Mononuclear cell (primary cell): ENCODE results near the gene WASHC4. TPM values are rescaled to one million over a fixed set of nuclear protein-coding genes. Genes with fewer than 3 reads are reported as not detected.

Experiments
- H3K27me3 ChIP-seq: 2 replicates; pipeline ENCODE4 v1.6.0; 2011; ENCODE audit warnings: low read length, control low read depth; ENCODE audit not compliant: insufficient read depth
- H3K4me1 ChIP-seq: 2 replicates; pipeline ENCODE4 v1.5.1; 2011; ENCODE audit warnings: mild to moderate bottlenecking, low read length, control low read depth; ENCODE audit not compliant: insufficient read depth
- H3K4me3 ChIP-seq: 2 replicates; pipeline ENCODE4 v1.5.1; 2011; ENCODE audit warnings: mild to moderate bottlenecking, low read length, moderate library complexity
- H3K9me3 ChIP-seq: 2 replicates; pipeline ENCODE4 v1.5.1; 2011; ENCODE audit warnings: low read depth, mild to moderate bottlenecking, control low read depth, low read length
- total RNA-seq: library from RNA; depleted of rRNA; stranded (reverse); fragments of >200 nt; gene quantifications from one replicate; pipeline ENCODE4 v1.2.3, GENCODE V29; 2012

The WASHC4 gene
- total RNA-seq, 1 donor, result 71.0 TPM

DNA sequence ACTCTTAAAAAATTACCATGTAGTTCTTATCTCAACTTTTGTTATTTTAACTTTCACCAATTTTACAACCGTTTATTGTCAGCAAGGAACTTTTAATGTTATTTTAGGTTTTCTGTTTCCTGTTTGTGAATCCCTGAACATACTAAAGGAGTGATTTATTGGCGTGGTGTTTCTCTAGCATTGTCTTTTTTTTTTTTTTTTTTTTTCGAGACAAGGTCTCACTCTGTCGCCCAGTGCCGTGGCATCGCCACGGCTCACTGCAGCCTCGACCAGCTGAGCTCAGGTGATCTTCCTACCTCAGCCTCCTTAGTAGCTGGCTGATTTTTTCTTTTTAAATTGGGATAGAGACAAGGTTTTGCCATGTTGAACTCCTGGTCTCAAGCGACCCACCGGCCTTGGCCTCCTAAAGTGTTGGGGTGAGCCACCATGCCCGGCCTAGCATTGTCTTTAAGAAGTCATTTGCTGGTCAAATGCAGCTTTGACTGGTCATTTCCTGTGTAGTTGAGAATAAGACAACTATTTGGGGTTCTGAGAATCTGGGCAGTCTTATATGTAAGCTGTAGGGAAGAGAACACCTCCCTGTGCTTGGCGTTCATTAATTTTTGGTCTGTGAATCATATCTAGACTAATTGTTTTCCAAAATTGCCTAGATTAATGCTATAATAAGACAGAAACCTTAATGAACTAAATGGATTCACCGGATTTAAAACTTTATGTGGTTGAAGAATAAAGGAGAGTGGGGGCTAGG lies 2.1 kb downstream of the WASHC4 start:
- Histone ChIP-seq H3K9me3 (no peaks in the 10 kb centered on the region), H3K4me3 (peak overlapping the region; percentile 84), H3K4me1 (peaks cover 18% of the 10 kb centered on the region), H3K27me3 (peaks cover 19% of the 10 kb centered on the region)

DNA sequence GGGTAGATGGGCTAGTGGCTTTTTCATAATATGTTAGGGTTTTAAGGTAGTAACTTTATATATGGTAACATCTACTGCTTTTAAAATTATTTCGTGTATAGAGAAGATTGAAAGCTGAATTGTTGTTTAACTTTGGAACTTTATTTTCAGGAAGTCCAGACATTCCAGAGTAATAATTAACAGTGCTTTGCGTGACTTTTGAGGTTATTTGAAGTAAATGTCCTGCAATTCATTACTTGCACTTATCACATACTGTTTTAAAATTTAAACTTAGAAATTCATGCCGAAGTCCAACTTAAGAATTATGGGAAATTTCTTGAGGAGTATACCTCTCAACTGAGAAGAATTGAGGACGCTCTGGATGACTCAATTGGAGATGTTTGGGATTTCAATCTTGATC lies 3.3 kb downstream of the WASHC4 start:
- H3K4me3 ChIP-seq, result no peak overlapping the region

DNA sequence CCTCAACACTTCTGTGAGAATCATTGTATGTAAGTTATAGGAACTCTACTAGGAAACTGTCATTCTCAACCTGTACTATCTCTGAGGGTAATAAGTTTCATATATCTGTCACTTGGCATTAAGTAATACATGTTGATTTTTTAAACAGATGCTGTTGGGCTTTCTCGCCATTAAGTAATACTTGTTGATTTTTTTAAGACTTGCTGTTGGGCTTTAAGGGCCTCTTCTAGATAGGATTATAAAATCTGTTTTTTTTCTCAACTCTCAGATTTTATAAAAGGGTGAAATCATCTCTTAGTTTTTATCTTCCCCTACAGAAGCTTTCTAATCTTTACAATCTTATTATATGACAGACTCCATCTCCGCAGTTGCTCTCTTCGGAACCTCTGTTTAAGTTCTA lies 5.6 kb downstream of the WASHC4 start:
- H3K4me3 ChIP-seq, result no peak overlapping the region
- H3K9me3 ChIP-seq, result no peaks in the 10 kb centered on the region
- H3K27me3 ChIP-seq, result no peaks in the 10 kb centered on the region
- H3K4me1 ChIP-seq, result peaks cover 18% of the 10 kb centered on the region

More for the DNA sequence above, 3.3 kb downstream of the WASHC4 start:
- H3K9me3 ChIP-seq, result no peaks in the 10 kb centered on the region
- peaks cover 18% of the 10 kb centered on the region for H3K4me1 ChIP-seq
- H3K27me3 ChIP-seq, result peaks cover 8% of the 10 kb centered on the region

DNA sequence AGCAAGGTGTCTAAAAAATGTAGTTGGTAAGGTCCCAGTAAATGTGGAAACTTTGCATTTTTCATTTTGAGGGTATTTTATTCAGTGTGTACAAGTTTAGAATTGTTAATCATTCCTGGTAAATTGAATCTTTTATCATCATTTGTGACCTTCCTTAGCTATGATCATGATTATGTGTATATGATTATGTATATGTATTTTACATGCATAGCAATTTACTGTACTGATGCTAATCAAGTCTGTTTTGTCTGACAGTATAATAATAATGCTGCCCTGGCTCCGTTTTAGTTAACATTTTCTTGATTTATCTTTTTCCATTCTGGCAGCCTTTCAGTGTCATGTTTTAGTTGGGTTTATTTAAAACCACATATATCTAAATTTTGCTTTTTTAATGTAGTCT lies 9.4 kb downstream of the WASHC4 start:
- Histone ChIP-seq H3K9me3 (no peaks in the 10 kb centered on the region), H3K4me3 (no peak overlapping the region), H3K27me3 (no peaks in the 10 kb centered on the region), H3K4me1 (no peaks in the 10 kb centered on the region)

DNA sequence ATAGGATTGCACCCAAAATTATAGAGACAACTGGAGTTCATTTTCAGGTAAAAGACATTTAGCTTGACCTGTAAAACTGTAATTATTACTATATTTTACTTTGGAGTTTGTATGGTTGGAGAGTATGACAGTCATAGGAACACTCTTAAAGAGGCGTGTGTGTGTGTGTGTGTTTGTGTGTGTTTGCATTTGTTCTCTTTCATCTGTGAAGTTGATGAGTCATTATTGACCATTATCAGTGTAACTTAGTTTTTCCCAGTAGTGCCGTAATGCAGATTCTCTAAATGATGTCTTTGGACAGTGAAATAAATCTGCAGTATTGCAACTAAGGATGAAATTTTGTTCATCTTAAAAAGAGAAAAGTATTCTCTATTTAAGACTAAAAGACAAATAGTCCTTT lies 13.0 kb downstream of the WASHC4 start:
- Histone ChIP-seq H3K9me3 (no peaks in the 10 kb centered on the region), H3K27me3 (no peaks in the 10 kb centered on the region), H3K4me3 (no peak overlapping the region), H3K4me1 (no peaks in the 10 kb centered on the region)

DNA sequence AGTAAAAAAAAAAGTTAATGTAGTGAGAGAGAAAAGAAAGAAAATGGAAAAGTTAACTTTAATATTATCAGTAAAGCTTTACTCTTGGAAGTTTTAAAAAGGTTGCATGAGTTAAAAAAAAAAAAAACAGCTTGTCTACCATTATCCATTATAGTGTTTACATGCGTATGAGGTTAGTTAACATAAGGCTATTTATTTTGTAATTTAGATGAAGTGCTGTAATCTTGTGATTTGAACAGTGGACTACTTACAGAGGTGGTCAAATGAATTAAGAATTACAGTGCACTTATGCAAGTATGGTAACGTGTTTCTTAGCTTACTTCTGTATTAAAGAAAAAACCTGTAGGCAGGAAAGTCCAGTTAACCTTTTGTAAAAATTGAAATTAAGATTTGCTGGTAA lies 30.7 kb downstream of the WASHC4 start:
- H3K9me3 ChIP-seq, result no peaks in the 10 kb centered on the region
- no peak overlapping the region for H3K4me3 ChIP-seq
- H3K4me1 ChIP-seq, result no peaks in the 10 kb centered on the region
- H3K27me3 ChIP-seq, result no peaks in the 10 kb centered on the region

DNA sequence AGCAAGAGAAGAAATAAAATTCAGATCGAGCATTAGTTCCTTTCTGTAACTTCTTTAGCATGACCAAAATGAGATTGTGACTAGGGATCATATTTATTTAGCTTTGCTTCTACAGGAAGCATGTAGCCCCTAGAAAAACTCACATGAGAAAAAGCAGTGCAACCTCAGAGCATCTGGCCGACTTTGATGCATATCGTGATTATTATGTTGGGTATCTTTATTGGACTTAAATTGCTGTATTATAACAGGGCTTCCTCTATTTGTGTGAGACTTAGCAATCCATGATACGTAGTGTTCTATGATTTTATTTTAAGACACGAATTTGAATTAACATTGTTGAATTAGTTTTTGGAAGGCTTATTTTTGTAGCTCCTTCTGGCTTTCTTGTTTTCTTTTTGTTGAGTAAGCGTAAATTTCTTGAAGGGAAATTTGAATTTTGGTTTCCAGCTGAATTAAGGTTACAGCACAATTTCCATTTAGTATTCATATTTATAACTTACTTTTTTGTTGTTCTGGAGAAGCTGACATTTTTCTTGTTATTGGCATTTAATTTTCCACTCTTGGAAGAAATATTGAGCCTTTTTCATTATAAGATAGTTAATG lies 33.9 kb downstream of the WASHC4 start:
- H3K9me3 ChIP-seq, result no peaks in the 10 kb centered on the region
- no peaks in the 10 kb centered on the region for H3K27me3 ChIP-seq
- no peak overlapping the region for H3K4me3 ChIP-seq
- H3K4me1 ChIP-seq, result no peaks in the 10 kb centered on the region

DNA sequence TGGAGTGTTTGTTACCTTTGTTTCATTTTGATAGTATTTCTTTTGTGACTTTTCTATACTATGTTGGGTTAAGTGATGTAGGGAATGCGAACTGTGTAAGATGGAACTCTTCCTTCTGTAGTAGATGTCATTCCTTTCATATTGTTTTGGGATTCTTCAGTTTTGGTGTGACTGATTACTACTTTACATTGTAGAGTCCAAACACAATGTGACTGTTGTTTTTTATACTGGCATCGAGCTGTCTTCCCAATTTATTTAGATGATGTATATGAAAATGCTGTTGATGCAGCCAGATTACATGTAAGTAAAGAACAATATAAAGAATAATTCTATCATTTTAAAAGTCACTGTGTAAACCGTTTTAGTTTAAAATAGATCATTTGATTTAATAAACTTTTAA lies 34.7 kb downstream of the WASHC4 start:
- Histone ChIP-seq H3K9me3 (no peaks in the 10 kb centered on the region), H3K4me3 (no peak overlapping the region)

DNA sequence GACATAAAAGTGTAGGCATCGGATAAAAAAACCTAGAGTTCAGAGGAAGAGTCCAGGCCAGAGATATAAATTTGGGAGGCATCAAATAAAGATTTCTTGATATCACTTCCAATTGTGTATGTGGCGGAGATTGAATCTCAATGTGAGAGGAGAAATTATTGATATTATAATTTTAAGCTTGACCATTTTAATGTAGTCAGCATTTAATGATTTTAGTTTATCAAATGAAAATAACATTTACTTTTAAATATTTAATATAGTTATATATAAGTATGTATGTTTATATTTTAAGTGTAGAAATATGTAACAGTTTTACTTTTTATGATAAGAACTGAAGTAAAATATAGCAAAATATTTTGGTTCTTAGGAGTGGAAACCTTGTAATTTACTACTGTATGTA lies 48.7 kb downstream of the WASHC4 start:
- Histone ChIP-seq H3K4me1 (no peaks in the 10 kb centered on the region), H3K27me3 (no peaks in the 10 kb centered on the region), H3K9me3 (no peaks in the 10 kb centered on the region), H3K4me3 (no peak overlapping the region)

More for the DNA sequence above, 34.7 kb downstream of the WASHC4 start:
- H3K27me3 ChIP-seq, result no peaks in the 10 kb centered on the region
- no peaks in the 10 kb centered on the region for H3K4me1 ChIP-seq

DNA sequence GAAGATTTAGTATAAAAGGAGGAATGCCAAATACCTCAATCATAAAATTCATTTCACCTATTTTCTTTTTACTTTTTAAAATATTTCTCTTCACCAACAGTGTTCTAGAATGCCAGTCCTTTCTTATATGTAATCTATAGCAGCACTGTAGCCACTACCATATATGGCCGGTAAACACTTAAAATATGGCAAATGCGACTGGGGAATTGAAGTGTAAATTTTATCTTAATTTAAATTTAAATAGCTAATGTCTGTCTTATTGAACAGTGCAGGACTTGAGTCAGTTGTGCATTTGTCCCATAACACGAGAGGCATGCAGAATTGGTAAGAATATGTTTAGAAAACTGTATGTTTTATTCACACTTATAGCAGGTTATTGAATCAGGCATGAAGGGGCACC lies 50.1 kb downstream of the WASHC4 start:
- Histone ChIP-seq H3K4me1 (no peaks in the 10 kb centered on the region), H3K9me3 (no peaks in the 10 kb centered on the region), H3K27me3 (no peaks in the 10 kb centered on the region), H3K4me3 (no peak overlapping the region)

DNA sequence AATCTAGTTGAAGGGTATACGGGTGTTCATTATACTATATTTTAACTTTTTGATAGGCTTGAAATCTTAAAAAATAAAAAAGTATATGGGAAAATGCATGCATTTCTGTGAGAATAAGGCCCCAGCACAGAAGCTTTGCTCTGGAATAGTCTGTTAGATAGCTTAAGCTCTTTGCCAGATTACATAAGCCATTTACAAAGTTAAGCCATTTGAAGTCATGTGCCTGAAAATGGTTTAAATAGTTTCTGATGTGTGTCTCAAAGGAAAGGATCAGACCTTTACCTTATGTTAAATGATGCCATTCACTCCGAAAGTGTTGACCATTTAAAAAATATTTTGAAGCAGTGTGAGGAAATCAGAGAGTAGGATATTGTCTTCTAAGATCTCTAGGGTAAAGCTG lies 51.3 kb downstream of the WASHC4 start:
- Histone ChIP-seq H3K4me1 (no peaks in the 10 kb centered on the region), H3K4me3 (no peak overlapping the region), H3K9me3 (no peaks in the 10 kb centered on the region), H3K27me3 (no peaks in the 10 kb centered on the region)

DNA sequence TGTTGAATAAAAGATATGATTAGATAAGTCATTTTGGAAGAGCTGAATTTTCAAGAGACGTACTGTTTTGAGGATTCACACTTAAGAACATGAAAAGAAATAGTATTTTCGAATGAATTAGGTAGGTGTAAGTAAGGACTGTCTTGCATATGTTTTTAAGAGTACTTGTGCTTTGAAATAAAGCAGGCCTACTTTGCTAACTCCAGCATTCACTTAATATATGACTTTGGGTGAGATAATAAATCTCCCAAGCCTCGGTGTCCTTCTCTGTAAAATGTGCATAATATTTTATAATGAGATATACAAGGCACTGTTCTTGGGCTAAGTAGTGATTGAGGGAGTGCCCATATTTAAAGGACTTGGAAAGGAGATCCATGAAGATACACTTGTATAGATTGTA lies 54.6 kb downstream of the WASHC4 start:
- no peaks in the 10 kb centered on the region for H3K27me3 ChIP-seq
- no peaks in the 10 kb centered on the region for H3K9me3 ChIP-seq
- no peaks in the 10 kb centered on the region for H3K4me1 ChIP-seq
- no peak overlapping the region for H3K4me3 ChIP-seq

DNA sequence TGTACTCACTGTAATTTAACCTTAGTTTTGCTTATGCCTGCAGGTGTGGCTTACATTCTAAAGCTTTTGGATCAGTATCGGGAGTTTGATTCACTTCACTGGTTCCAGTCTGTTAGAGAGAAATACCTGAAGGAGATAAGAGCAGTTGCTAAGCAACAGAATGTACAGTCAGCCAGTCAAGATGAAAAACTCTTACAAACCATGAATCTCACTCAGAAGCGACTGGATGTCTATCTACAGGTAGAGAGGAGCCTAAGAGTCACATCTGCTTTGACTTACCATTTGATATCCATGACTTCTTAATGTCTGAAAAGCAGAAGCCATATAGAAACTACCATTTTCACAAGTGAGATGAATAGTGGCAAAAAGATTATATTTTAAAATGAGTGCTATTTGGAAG lies 56.5 kb downstream of the WASHC4 start:
- H3K4me1 ChIP-seq, result no peaks in the 10 kb centered on the region
- H3K4me3 ChIP-seq, result no peak overlapping the region
- H3K27me3 ChIP-seq, result no peaks in the 10 kb centered on the region
- no peaks in the 10 kb centered on the region for H3K9me3 ChIP-seq

DNA sequence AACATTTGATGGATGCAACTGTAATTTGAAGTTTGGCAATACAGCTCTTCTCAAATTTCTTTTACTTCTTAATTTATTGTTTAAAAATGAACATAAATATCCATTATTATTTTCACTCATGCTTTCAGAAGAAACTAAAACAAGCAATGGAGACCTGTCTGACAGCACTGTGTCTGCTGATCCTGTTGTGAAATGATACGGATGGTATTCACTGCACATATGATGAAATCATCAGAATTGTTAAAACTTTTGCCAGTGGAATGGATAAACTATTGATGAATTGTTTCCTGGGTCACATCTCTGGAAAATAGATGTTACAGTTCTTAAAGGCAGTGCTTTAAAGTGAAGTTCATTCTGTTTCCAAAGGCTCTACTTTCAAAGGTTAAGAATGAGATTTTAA lies 59.2 kb downstream of the WASHC4 start:
- Histone ChIP-seq H3K27me3 (no peaks in the 10 kb centered on the region), H3K4me1 (no peaks in the 10 kb centered on the region)

DNA sequence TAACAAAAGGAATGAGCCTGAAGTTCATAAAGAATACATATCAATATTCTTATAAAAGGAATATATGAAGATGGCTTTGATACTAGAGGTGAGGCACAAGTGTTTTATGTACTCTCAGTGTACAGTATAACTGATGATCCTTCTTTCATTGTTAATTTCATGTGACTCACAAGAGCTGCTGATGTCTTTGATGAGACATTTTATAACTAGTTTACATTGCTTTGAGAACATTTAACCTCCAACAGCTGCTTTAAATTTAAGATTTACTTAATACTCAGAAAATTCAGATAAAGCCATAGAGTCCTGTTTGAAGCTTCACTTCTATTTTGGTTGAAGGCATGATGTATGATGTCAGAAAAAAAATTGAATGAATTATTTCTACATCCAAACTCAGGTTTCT lies 59.8 kb downstream of the WASHC4 start:
- Histone ChIP-seq H3K4me1 (no peaks in the 10 kb centered on the region), H3K27me3 (no peaks in the 10 kb centered on the region), H3K4me3 (no peak overlapping the region), H3K9me3 (no peaks in the 10 kb centered on the region)

More for the DNA sequence above, 59.2 kb downstream of the WASHC4 start:
- Histone ChIP-seq H3K9me3 (no peaks in the 10 kb centered on the region), H3K4me3 (no peak overlapping the region)

DNA sequence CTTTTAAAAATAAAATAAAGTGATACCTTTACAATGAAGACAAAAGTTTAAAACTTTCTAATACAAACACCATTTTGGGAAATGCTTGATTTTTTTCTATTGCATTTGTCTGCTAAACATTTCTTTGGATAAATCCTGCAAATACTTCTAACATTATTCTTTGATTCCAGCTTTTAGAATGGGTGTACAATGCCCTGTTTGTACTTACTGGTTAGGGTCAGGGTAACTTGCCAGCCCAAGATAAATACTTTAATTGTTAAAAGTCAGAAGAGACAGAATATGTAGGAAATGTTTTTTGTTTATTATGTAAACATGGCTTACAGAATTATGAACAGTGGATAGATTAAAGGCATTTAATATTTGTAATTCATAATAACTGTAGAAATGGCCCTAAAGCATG lies 60.5 kb downstream of the WASHC4 start:
- H3K4me3 ChIP-seq, result no peak overlapping the region
- no peaks in the 10 kb centered on the region for H3K9me3 ChIP-seq
- H3K27me3 ChIP-seq, result no peaks in the 10 kb centered on the region
- no peaks in the 10 kb centered on the region for H3K4me1 ChIP-seq
